ENCODE results near the gene CMTM5.
"Not testable (repeated sequence)": the region's sequence is repeated elsewhere in the genome, so short reads cannot be mapped to it uniquely, and the experiment has no call there.

CMTM5 gene

DNA sequence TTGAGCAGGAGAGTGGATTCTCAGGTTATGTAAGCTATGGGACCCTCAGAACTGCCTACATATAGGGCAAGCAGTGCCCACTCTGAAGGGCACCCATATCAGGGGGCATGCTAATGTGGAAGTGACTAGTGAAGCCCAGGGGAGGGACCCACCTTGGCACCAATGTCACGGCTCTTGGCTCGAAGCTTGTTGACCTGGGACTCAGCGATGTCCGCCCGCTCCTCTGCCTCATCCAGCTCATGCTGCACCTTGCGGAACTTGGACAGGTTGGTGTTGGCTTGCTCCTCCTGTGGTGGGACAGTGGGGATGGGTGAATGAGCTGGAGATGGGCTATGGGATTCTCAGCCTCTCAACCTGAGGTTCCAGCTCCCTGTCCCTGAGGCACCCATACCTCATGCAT, 5.4 kb downstream of the CMTM5 start:
- H3K36me3 Mint-ChIP-seq = no peaks in the 10 kb centered on the region

DNA sequence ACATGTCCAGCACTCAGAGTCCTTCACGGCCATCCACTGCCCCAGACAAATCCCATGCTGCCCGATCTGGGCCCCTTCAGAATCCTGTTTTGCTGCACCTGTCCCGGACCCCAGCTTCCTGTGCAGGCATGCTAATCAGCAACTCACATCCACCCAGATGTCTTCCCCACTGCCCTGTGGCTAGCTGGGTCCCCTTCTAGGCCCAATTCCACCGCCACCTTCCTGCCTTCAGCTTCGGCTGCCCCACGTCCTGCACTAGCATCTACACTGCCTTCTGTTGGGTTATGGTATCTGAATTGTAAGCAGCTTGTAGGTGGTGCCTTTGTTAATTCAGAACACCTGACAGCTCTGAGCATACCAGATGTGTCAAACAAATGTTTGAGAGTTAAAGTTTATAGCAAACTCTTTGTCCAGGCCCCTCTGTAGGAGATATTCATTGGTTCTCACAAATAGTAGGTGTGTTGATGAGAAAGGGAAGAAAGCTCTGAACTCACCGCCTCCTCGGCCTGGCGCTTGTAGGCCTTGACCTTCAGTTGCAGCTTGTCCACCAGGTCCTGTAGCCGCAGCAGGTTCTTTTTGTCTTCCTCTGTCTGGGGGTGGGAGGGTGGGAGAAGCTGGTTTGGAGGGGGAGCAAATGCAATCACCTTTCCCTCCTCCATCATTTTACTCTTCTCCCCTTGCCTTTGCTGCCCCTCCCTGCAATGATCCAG, 6.0 kb downstream of the CMTM5 start:
- DNase-seq (ENCODE audit: low spot score in 2 of 2) (no peak), ATAC-seq (no peak)
- H3K4me1 Mint-ChIP-seq = no peaks in the 10 kb centered on the region
- no peak overlapping the region for H3K4me3 Mint-ChIP-seq
- H3K9me3 Mint-ChIP-seq = no peaks in the 10 kb centered on the region
- no peak overlapping the region for H3K27ac Mint-ChIP-seq
- no peaks in the 10 kb centered on the region for H3K36me3 Mint-ChIP-seq

More for the DNA sequence above, 5.4 kb downstream of the CMTM5 start:
- H3K4me3 Mint-ChIP-seq = no peak overlapping the region
- H3K9me3 Mint-ChIP-seq = no peaks in the 10 kb centered on the region
- peak overlapping the region; percentile 24 for H3K27ac Mint-ChIP-seq
- DNase-seq (ENCODE audit: low spot score in 2 of 2) (no peak), ATAC-seq (no peak)
- H3K4me1 Mint-ChIP-seq = no peaks in the 10 kb centered on the region

DNA sequence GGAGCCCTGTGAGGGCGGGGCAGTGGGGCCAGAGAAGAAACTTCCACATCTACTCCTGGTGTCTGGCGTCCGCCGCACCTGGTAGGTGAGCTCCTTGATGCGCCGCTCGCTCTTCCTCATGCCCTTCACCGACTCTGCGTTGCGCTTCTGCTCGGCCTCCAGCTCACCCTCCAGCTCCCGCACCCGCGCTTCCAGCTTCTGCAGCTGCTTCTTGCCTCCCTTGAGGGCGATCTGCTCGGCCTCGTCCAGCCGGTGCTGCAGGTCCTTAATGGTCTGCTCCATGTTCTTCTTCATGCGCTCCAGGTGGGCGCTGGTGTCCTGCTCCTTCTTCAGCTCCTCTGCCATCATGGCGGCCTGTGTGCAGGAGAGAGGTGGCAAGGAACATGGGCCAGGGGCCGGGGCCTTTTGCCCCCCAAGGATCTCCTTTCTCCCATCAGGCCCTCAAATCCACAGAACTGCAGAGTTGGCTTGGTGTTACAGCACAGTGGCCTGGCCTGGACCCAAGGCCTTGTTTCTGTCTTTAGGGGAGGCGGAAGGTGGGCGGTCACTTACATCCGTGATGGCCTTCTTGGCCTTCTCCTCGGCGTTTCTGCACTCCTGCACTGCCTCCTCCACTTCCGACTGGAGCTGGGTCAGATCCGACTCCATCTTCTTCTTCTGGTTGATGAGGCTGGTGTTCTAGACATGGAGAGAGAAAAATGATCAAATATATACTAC, 7.7 kb downstream of the CMTM5 start:
- H3K27ac Mint-ChIP-seq = no peak overlapping the region
- no peak overlapping the region for H3K4me3 Mint-ChIP-seq
- H3K4me1 Mint-ChIP-seq = no peaks in the 10 kb centered on the region
- H3K36me3 Mint-ChIP-seq = no peaks in the 10 kb centered on the region
- DNase-seq (ENCODE audit: low spot score in 2 of 2) = no peak
- no peaks in the 10 kb centered on the region for H3K9me3 Mint-ChIP-seq
- no peak for ATAC-seq

DNA sequence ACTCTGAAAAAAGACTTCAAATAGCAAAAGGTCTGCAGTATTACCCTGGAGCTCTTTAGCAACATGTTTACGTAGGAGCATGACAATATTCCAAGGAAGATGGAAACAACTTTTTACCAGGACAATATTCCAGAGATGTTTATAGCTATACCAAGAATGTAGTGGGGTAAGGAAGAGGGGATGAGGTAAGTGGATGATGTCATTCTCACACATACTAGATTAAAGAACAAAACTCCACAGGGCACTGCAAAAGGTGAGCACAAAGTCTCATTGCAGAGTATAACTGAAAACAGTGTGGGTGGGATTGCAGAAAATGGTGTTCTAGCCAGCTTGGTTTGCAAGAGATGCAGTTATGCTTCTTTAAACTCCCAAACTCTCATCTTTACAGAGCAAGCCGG, 8.4 kb downstream of the CMTM5 start:
- H3K36me3 Mint-ChIP-seq = no peaks in the 10 kb centered on the region
- ATAC-seq (no peak), DNase-seq (ENCODE audit: low spot score in 2 of 2) (no peak)
- H3K4me1 Mint-ChIP-seq = no peaks in the 10 kb centered on the region
- H3K9me3 Mint-ChIP-seq = no peaks in the 10 kb centered on the region
- no peak overlapping the region for H3K4me3 Mint-ChIP-seq
- H3K27ac Mint-ChIP-seq = no peak overlapping the region

DNA sequence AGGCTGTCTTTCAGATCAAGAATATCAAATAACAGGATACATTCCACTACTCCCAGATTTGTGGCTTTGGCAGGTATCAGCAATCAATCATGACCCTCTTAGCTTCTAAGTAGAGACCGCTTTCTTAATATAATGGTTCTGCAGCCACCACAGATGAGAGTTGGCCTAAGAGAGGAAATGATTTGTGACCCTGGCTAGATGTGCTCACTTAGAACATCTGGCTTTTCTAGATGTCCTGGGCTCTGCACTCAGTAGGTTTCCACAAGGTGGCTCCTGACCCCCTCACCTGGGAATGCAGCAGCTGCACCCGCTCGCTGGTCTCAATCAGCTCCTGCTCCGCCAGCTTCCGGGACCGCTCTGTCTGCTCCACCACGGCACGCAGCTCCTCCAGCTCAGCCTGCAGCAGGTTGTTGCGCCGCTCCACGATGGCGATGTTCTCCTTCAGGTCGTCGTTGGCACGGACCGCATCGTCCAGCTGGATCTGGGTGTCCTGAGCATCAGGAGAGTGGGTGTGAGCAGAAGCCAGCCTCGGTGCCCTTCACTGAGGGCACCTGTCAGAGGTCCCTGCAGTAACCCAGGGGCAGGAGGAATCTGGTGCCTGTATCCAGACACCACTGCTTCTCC, 8.9 kb downstream of the CMTM5 start:
- ATAC-seq (no peak), DNase-seq (ENCODE audit: low spot score in 2 of 2) (no peak)
- H3K27ac Mint-ChIP-seq = no peak overlapping the region
- no peak overlapping the region for H3K4me3 Mint-ChIP-seq
- H3K36me3 Mint-ChIP-seq = no peaks in the 10 kb centered on the region
- H3K9me3 Mint-ChIP-seq = no peaks in the 10 kb centered on the region
- no peaks in the 10 kb centered on the region for H3K4me1 Mint-ChIP-seq

DNA sequence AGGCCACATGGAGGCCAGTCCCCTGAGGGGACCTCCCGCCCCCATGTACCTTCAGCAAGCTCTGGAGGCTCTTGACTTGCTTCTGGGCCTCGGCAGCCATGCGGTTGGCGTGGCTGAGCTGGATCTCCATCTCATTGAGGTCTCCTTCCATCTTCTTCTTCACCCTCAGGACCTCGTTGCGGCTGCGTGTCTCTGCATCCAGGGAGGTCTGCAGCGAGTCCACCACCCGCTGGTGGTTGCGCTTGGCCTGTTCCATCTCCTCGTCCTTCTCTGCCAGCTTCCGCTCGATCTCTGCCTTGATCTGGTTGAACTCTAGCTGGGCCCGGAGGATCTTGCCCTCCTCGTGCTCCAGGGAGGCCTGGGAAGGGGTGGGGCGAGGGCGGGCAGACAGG, 9.4 kb downstream of the CMTM5 start:
- ATAC-seq; H3K36me3 Mint-ChIP-seq; H3K4me1 Mint-ChIP-seq; H3K27ac Mint-ChIP-seq; DNase-seq (ENCODE audit: low spot score in 2 of 2); H3K9me3 Mint-ChIP-seq; H3K4me3 Mint-ChIP-seq: not testable (repeated sequence)

DNA sequence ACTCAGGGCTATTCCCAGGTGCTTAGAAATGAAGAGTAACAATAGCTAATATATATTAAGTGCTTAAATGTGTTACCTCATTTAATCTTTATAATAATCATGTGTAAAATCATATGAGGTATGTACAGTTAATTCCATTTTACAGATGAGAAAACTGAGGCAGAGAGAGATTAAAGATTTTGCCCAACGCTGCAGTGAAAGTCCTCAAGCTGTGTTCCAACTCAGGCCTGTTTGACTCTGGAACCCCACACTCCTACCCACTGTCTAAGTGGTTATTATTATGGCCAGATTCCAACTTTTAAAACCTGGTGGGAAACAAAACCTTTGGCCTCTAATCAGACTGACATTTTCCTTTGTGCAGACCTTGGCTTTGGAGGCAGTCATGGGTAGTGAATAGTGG, 10.2 kb downstream of the CMTM5 start:
- Mint-ChIP-seq H3K4me3 (no peak overlapping the region), H3K4me1 (no peaks in the 10 kb centered on the region), H3K9me3 (no peaks in the 10 kb centered on the region), H3K27ac (no peak overlapping the region), H3K36me3 (no peaks in the 10 kb centered on the region)
- DNase-seq (ENCODE audit: low spot score in 2 of 2) (no peak), ATAC-seq (no peak)

DNA sequence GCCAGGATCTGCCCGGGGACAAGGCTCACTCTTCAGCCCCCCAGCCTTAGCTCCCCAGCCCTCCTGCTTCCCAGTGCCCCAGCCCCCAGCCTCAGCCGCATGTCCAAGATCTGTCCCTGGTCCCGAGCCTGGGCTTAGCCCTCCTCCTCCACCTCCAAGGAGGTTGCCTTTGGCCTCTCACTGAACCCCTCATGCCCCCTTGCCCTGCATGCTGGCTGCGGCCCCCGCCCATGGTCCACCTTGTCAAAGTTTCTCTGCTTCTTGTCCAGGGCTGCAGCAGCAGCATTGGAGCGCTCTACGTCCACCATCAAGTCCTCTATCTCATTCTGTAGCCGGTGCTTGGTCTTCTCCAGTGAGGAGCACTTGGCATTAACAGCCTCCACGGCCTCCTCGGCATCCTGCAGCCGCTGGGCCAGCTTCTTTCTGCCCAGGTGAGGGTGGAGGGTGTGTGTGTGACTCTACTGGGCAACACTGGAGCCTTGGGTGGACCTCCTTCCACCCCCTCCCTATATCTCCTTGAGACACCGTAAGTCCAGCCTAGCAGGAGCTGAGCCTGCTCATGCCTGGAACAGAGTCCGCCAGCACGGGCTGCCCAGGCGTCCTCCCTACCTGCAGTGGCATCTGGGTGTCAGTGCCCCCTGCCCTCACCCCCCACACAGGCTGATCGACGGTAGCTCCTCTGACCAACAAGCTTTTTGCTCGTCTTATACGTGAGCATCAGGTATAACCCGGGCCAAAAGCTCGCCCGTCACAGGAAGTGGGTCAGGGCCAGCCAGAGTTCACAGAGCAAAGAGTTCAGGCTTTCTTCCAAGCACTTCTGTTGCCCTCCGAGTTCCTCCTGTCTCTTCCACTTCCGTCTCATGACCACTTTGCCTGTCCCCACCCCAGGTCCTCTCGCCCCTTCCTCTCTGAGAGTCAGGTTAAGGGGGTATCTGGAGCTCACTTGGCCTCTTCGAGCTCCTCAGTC, 11.4 kb downstream of the CMTM5 start:
- no peaks in the 10 kb centered on the region for H3K4me1 Mint-ChIP-seq
- ATAC-seq = no peak
- H3K27ac Mint-ChIP-seq = no peak overlapping the region

DNA sequence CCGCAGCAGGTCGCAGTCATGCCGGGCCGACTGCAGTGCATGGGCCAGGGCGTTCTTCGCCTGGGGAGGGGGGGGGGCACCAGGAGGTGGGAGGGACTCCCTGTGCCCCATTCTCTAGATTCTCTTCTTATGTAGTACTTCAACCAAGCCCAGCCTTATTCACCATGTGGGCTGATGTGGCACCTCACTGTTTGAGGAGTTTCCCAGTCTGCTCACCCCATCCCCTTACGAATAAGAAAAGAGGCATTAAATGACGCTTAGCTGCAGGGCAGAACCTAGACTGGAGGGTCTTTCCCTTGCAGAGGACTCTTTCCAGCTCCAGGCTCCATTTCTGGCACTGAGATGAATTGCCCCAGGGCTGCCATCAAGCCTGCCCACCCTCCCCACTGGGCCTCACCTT, 12.2 kb downstream of the CMTM5 start:
- Mint-ChIP-seq H3K27ac (no peak overlapping the region), H3K4me1 (no peaks in the 10 kb centered on the region), H3K4me3 (no peak overlapping the region), H3K36me3 (no peaks in the 10 kb centered on the region), H3K9me3 (no peaks in the 10 kb centered on the region)
- no peak for ATAC-seq
- no peak for DNase-seq (ENCODE audit: low spot score in 2 of 2)

More for the DNA sequence above, 11.4 kb downstream of the CMTM5 start:
- no peak for DNase-seq (ENCODE audit: low spot score in 2 of 2)
- Mint-ChIP-seq H3K36me3 (no peaks in the 10 kb centered on the region), H3K4me3 (no peak overlapping the region), H3K9me3 (no peaks in the 10 kb centered on the region)

DNA sequence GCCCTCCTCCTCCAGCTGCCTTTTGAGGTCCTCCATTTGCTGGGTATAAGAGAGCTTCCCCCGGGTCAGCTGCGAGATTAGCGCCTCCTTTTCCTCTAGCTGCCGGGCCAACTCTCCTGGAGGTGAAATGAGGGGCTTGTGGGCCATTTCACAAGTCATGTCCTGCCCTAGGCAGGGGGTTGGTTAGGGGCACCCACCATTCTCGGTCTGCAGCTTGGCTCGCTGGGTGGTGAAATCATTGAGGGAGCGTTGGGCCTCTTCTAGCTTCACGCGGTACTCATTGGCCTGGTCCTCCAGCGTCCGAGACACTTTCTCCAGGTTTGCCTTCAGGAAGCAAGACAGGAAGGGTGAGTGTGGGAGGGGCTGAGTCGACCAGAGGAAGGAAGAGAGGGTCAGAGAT, 12.6 kb downstream of the CMTM5 start:
- Mint-ChIP-seq H3K4me1 (no peaks in the 10 kb centered on the region), H3K36me3 (no peaks in the 10 kb centered on the region), H3K9me3 (no peaks in the 10 kb centered on the region), H3K27ac (no peak overlapping the region), H3K4me3 (no peak overlapping the region)
- ATAC-seq (no peak), DNase-seq (ENCODE audit: low spot score in 2 of 2) (no peak)

DNA sequence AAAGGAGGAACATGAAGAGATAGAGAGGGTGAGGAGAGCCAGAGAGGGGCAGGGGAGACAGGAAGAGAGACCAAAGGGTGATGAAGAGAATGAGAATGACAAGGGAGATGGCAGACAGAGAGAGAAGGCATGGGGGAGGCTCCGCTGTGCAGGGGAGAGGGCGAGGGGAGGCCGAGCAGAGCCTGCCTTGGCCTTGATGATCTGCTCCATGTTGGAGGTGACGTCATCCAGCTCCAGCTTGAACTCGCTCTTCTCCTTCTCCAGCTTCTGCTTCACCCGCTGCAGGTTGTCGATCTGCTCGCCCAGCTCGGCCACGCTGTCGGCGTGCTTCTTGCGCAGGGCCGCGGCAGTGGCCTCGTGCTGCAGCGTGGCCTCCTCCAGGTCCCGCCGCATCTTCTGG, 13.0 kb downstream of the CMTM5 start:
- H3K27ac Mint-ChIP-seq; H3K9me3 Mint-ChIP-seq; H3K36me3 Mint-ChIP-seq; ATAC-seq; DNase-seq (ENCODE audit: low spot score in 2 of 2); H3K4me3 Mint-ChIP-seq; H3K4me1 Mint-ChIP-seq: not testable (repeated sequence)

DNA sequence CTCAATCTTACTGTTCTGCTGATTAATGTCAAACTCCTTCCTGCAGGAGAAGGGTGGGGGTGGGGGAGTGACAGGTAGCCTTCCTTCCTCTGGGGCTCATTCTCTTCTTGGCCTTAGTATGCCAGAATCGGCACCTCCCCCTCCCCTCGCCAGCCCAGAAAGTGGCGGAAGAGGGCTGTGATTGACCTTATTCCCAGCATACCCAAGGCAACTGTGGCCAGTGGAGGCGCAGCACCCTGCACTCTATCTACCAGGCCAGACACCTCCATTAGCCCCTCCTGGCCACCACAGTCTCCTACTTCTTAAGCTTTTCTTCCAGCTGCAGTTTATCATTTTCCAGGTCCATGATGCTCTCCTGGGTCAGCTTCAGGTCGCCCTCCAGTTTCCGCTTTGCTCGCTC, 15.8 kb downstream of the CMTM5 start:
- Mint-ChIP-seq H3K27ac (no peak overlapping the region), H3K4me1 (no peaks in the 10 kb centered on the region), H3K4me3 (no peak overlapping the region), H3K9me3 (no peaks in the 10 kb centered on the region), H3K36me3 (no peaks in the 10 kb centered on the region)
- DNase-seq (ENCODE audit: low spot score in 2 of 2) (no peak), ATAC-seq (no peak)

DNA sequence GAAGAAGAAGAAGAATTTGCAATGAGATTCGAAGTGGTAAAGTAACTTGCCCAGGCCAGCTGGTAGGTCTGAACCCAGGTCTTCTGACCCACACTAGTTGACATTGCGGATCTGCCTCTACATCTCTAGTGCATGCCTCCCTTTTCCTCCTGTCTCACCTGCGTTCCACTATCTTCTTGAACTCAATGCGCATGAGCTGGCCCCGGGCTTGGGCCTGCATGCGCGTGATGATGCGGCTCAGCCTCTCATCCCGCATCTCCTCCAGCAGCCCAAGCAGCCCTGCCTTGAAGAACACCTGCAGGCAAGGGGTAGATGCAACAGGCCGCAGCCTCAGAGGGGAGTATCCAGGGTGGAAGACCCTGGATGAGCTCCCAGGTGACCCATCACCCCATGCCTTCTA, 19.3 kb downstream of the CMTM5 start:
- DNase-seq (ENCODE audit: low spot score in 2 of 2) = no peak
- no peak for ATAC-seq
- Mint-ChIP-seq H3K36me3 (no peaks in the 10 kb centered on the region), H3K4me1 (no peaks in the 10 kb centered on the region), H3K27ac (no peak overlapping the region), H3K4me3 (no peak overlapping the region), H3K9me3 (no peaks in the 10 kb centered on the region)

DNA sequence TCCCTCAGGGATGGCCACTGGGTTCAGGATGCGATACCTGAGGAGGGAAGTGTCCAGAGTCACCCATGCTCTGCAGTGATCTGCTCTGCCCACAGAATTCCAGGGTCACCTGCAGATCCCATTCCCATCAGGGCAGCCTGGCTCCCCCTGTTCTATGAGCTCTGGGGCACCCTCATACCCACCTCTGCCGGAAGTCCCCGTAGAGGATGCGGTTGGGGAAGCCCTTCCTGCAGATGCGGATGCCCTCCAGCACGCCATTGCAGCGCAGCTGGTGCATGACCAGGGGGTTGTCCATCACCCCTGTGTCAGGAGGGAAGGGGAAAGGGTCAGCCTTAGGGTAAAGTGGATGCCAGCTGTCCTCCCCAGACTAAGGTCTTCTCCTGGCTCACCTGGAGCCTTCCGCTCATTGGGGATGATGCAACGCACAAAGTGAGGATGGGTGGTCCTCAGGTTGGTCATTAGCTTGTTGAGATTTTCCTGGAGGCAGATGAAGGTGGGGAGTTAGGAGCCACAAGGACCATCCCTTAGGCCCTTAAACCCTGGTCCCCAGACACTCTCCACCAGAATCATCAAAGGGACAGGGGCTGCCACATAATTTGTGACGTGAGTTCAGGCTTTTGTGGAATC, 20.0 kb downstream of the CMTM5 start:
- Mint-ChIP-seq H3K36me3 (no peaks in the 10 kb centered on the region), H3K4me1 (no peaks in the 10 kb centered on the region), H3K9me3 (no peaks in the 10 kb centered on the region), H3K27ac (no peak overlapping the region), H3K4me3 (no peak overlapping the region)
- no peak for ATAC-seq
- DNase-seq (ENCODE audit: low spot score in 2 of 2) = no peak

DNA sequence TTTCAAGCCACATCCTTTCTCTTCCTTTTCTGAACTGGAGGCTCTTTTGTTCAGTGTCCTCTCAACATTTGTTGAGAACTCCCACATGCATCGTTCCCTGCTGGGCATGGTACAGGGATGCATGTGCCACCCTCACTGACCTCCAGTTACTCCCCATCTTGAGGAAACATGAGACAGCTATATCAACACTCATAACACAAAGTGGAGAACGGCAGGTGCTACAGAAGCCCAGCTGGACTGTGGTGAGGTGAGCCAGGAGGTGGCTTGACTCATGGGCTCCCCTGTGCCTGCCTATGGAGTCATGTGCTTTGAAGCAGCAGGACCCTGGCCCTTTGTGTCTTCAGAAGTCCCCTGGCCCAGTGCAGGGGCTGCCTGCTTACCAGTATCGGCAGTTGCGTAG, 21.5 kb downstream of the CMTM5 start:
- H3K36me3 Mint-ChIP-seq = no peaks in the 10 kb centered on the region
- no peaks in the 10 kb centered on the region for H3K9me3 Mint-ChIP-seq
- ATAC-seq (no peak), DNase-seq (ENCODE audit: low spot score in 2 of 2) (no peak)
- H3K4me1 Mint-ChIP-seq = no peaks in the 10 kb centered on the region
- no peak overlapping the region for H3K4me3 Mint-ChIP-seq
- no peak overlapping the region for H3K27ac Mint-ChIP-seq

Data from stimulated activated effector memory CD8-positive, alpha-beta T cell treated with anti-CD3 and anti-CD28 coated beads, Interleukin-12 subunit alpha, Interleukin-12 subunit beta, amount 100 ng/mL, for 72 hours (primary cell).